HepG2 (cell line): ENCODE data around the gene MAP2K2. TPM values are rescaled to one million over a fixed set of nuclear protein-coding genes. Genes with fewer than 3 reads are reported as not detected.

Experiments used
- ATAC-seq: fragments of 200-7000 bp; cut with Tn5 transposase; 3 replicates; pipeline ENCODE4 v1.9.1; 2020; ENCODE audit warnings: mild to moderate bottlenecking, moderate library complexity
- BruUV-seq: library from RNA; stranded (reverse); fragments of 400-500 nt; replicated peaks from 2 replicates; lab custom pipeline; 2021; lab: Mats Ljungman, UMichigan
- CTCF ChIA-PET: fragments of 300-600 bp; formaldehyde crosslinking; extraction: SDS; loops from one replicate; lab custom pipeline; 2021; ENCODE audit warnings: low total read pairs, inconsistent platforms, low intra/inter-chr PET ratio; lab: Yijun Ruan, JAX
- POLR2A ChIA-PET: fragments of 350-600 bp; sonication (Branson Sonifier 250); formaldehyde crosslinking; loops from one replicate; lab custom pipeline; 2020; ENCODE audit warnings: antibody characterized with exemption, inconsistent platforms; lab: Yijun Ruan, JAX
- DNase-seq: peaks from one replicate; pipeline ENCODE4 v3.0.0-alpha.2; 2015; ENCODE audit warnings: low spot score
- FAIRE-seq: peaks from 3 replicates; lab custom pipeline; 2011; peaks lifted over from hg19 to GRCh38; lab: Jason Lieb, UNC
- H2AFZ ChIP-seq: one replicate; pipeline ENCODE4 v1.6.1; 2011; ENCODE audit warnings: low read length, inconsistent platforms
- H3K27ac ChIP-seq: fragments of 300-600 bp; 3 replicates; pipeline ENCODE4 v1.8.0; 2011; ENCODE audit warnings: mixed run types, mild to moderate bottlenecking, mixed read lengths, low read length, inconsistent platforms; ENCODE audit not compliant: insufficient read depth; ENCODE audit errors: extremely low read length
- H3K27me3 ChIP-seq, 2 experiments: fragments of 200-600 bp in 1 of 2; 2 replicates in 1 of 2; 3 replicates in 1 of 2; pipeline versions ENCODE4 v1.6.0 to v1.8.0; 2011; ENCODE audit warnings: low read length in 2 of 2, mild to moderate bottlenecking in 2 of 2, moderate library complexity in 2 of 2, inconsistent platforms in 1 of 2; ENCODE audit not compliant: insufficient read depth in 2 of 2, control insufficient read depth in 1 of 2
- H3K36me3 ChIP-seq, 2 experiments: fragments of 200-600 bp in 1 of 2; replicated peaks in 1 of 2; 2 replicates in 1 of 2; 3 replicates in 1 of 2; pipeline versions ENCODE4 v1.5.1 to v1.8.0; 2011; ENCODE audit warnings: low read length in 2 of 2, inconsistent platforms in 1 of 2; ENCODE audit not compliant: insufficient read depth in 2 of 2, control insufficient read depth in 1 of 2
- H3K4me1 ChIP-seq: 2 replicates; pipeline ENCODE4 v1.5.1; 2012; ENCODE audit warnings: low read length, inconsistent platforms; ENCODE audit not compliant: insufficient read depth
- H3K4me2 ChIP-seq: 2 replicates; pipeline ENCODE4 v1.6.0; 2011; ENCODE audit warnings: low read depth, low read length, inconsistent platforms
- H3K4me3 ChIP-seq, 3 experiments: fragments of 200-600 bp in 1 of 3; sonication (generic), shearing (Covaris generic) in 1 of 3; replicated peaks in 1 of 3; 2 replicates each; pipeline ENCODE4 v1.5.1; 2011 to 2016; ENCODE audit warnings: low read length in 3 of 3, inconsistent platforms in 2 of 3, low read depth in 2 of 3, mild to moderate bottlenecking in 2 of 3, control low read depth in 1 of 3, mixed read lengths in 1 of 3; ENCODE audit not compliant: insufficient read depth in 1 of 3
- H3K79me2 ChIP-seq: one replicate; pipeline ENCODE4 v1.6.1; 2011; ENCODE audit warnings: low read length, inconsistent platforms; ENCODE audit not compliant: insufficient read depth
- H3K9ac ChIP-seq: 2 replicates; pipeline ENCODE4 v1.6.0; 2011; ENCODE audit warnings: mild to moderate bottlenecking, low read depth, low read length, inconsistent platforms; ENCODE audit not compliant: insufficient read depth
- H3K9me3 ChIP-seq: 2 replicates; pipeline ENCODE4 v1.5.1; 2012; ENCODE audit warnings: mild to moderate bottlenecking, low read length
- H4K20me1 ChIP-seq: 2 replicates; pipeline ENCODE4 v1.6.0; 2011; ENCODE audit warnings: inconsistent platforms, mild to moderate bottlenecking, low read length, moderate library complexity; ENCODE audit not compliant: insufficient read depth
- FOXK2 ChIP-seq: fragments of 450-650 bp; IDR thresholded peaks from 2 replicates; pipeline ENCODE4 v1.6.1; 2016
- KDM1A ChIP-seq: IDR thresholded peaks from 2 replicates; pipeline ENCODE4 v1.6.1; 2016; ENCODE audit warnings: missing compliant biosample characterization
- LRRFIP1 ChIP-seq: sonication (generic); formaldehyde crosslinking; conservative IDR thresholded peaks from 2 replicates; pipeline ENCODE4 v1.4.0; 2020; ENCODE audit warnings: missing genetic modification reagents
- MATR3 ChIP-seq: sonication (generic); formaldehyde crosslinking; IDR thresholded peaks from 2 replicates; pipeline ENCODE4 v1.4.0; 2020; ENCODE audit warnings: missing genetic modification reagents
- MBNL3 ChIP-seq: fragments of 250-450 bp; sonication (Bioruptor Pico); conservative IDR thresholded peaks from 2 replicates; pipeline ENCODE4 v1.8.0; 2022; ENCODE audit warnings: mild to moderate bottlenecking, inconsistent platforms
- ZFP41 ChIP-seq: sonication (generic); formaldehyde crosslinking; IDR thresholded peaks from 2 replicates; pipeline ENCODE4 v1.4.0; 2020; ENCODE audit warnings: mild to moderate bottlenecking, missing genetic modification reagents, borderline replicate concordance
- ZMYM3 ChIP-seq: sonication (generic); formaldehyde crosslinking; IDR thresholded peaks from 2 replicates; pipeline ENCODE4 v1.5.1; 2020; ENCODE audit warnings: mild to moderate bottlenecking, missing genetic modification reagents
- ZNF629 ChIP-seq: sonication (generic); formaldehyde crosslinking; conservative IDR thresholded peaks from 2 replicates; pipeline ENCODE4 v1.5.0; 2020; ENCODE audit warnings: missing genetic modification reagents
- ZNF678 ChIP-seq: sonication (generic); formaldehyde crosslinking; IDR thresholded peaks from 2 replicates; pipeline ENCODE4 v1.4.0; 2020; ENCODE audit warnings: mild to moderate bottlenecking, missing genetic modification reagents
- ZNF768 ChIP-seq: sonication (generic); formaldehyde crosslinking; IDR thresholded peaks from 2 replicates; pipeline ENCODE4 v1.4.0; 2020; ENCODE audit warnings: missing genetic modification reagents
- WGBS: methylation state at CpG from one replicate; pipeline ENCODE4 v1.1.6; 2017; ENCODE audit warnings: low lambda C conversion rate; 5-methylcytosine and 5-hydroxymethylcytosine counted together
- in situ Hi-C: cut with HindIII; loops from 2 replicates; pipeline ENCODE4 v1.10.0; 2017; ENCODE audit warnings: low pct_unique_long_range_greater_than_20kb; ENCODE audit not compliant: extremely low pct_ligation_motif_present
- intact Hi-C: fragments of 100-400 bp; cut with micrococcal nuclease; formaldehyde crosslinking; loops from one replicate; pipeline ENCODE4 v1.10.0; 2022; ENCODE audit not compliant: unreplicated experiment
- polyA plus RNA-seq, 8 experiments: library from polyadenylated mRNA; depleted of rRNA in 3 of 8; stranded (reverse) in 7 of 8; unstranded in 1 of 8; fragments of >200 nt; fragmentation: Illumina TruSeq in 4 of 8; extraction: Trizol in 4 of 8; gene quantifications; 2 replicates each; pipeline versions ENCODE4 v1.2.1 to v1.2.3, GENCODE V29; 2011 to 2016; ENCODE audit warnings: low read depth in 4 of 8, missing spikeins in 1 of 8, mixed read lengths in 1 of 8; ENCODE audit not compliant: insufficient read depth in 1 of 8
- total RNA-seq, 5 experiments: library from RNA; depleted of rRNA; stranded (reverse); fragments of >200 nt; fragmentation: Illumina TruSeq; extraction: Trizol; gene quantifications; 2 replicates each; pipeline ENCODE4 v1.2.3, GENCODE V29; 2016; ENCODE audit warnings: low read depth in 1 of 5
- TF ChIP-seq, protein P1 (sequence below): sonication (generic); formaldehyde crosslinking; IDR thresholded peaks from 2 replicates; pipeline ENCODE4 v1.5.0; 2020; ENCODE audit warnings: mild to moderate bottlenecking, missing genetic modification reagents

Gene MAP2K2
- total and polyA plus RNA-seq, 2 of the 13 experiments (the other 11 are each of a cell fraction or from before 2014, with no cell fraction given): 70.3 to 80.9 TPM

DNA sequence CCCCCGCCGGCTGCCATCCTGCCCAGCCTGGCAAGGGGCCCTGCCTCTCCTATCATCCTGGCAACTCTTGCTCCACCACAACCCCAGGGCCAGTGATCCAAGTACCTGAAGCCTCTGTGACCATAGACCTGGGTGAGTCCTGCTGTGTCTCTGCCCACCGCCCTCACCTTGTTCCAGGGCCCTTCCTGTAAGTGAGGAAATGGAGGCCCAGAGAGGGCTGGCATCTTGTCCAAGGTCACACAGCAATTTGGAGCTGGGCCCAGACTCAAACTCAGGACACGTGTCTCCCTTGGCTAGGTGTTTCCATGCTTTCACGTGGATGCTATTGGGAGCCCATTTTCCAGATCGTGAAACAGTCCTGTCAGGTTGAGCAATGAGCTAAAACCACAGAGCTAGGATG, 33.2 kb upstream of the MAP2K2 start:
- DNase-seq: no peak
- H2AFZ ChIP-seq: no peak overlapping the region
- H3K27ac ChIP-seq: no peak overlapping the region
- no peaks in the 10 kb centered on the region for H3K9me3 ChIP-seq
- H3K79me2 ChIP-seq: no peaks in the 10 kb centered on the region
- H3K4me3 ChIP-seq: no peak overlapping the region
- in situ Hi-C loops: no loop called here
- no peak overlapping the region for H3K9ac ChIP-seq
- no peak for ATAC-seq
- no TSS peak for BruUV-seq
- ChIA-PET POLR2A (interaction anchor here (0.9 kb wide), 1 partner anchor 10 kb away, joined by 5 read pairs; no protein-coding TSS in a partner anchor), CTCF (no interaction called here)
- no peaks in the 10 kb centered on the region for H3K27me3 ChIP-seq
- 92% methylated on average over 2 of the region's 6 CpGs for WGBS
- no peak for FAIRE-seq
- H3K36me3 ChIP-seq: peaks cover 4% of the 10 kb centered on the region in 2 experiments; a peak in 3 of 5 replicates
- intact Hi-C loops: no loop called here
- H3K4me2 ChIP-seq: no peak overlapping the region
- peaks cover 30% of the 10 kb centered on the region for H3K4me1 ChIP-seq
- no peaks in the 10 kb centered on the region for H4K20me1 ChIP-seq
- TF ChIP-seq ZNF768 (CRISPR knock-in tag): peak; percentile 99
- peak; percentile 76 for TF ChIP-seq ZNF629 (CRISPR knock-in tag)
- TF ChIP-seq FOXK2: no peak
- TF ChIP-seq ZMYM3 (CRISPR knock-in tag): peak; percentile 76
- TF ChIP-seq ZFP41 (CRISPR knock-in tag): no peak
- 0 out of 2 replicates have a peak, but pooled peaks have one; percentile 29 for TF ChIP-seq KDM1A (CRISPR knock-in tag)
- TF ChIP-seq, all 625 proteins: peak for 4

DNA sequence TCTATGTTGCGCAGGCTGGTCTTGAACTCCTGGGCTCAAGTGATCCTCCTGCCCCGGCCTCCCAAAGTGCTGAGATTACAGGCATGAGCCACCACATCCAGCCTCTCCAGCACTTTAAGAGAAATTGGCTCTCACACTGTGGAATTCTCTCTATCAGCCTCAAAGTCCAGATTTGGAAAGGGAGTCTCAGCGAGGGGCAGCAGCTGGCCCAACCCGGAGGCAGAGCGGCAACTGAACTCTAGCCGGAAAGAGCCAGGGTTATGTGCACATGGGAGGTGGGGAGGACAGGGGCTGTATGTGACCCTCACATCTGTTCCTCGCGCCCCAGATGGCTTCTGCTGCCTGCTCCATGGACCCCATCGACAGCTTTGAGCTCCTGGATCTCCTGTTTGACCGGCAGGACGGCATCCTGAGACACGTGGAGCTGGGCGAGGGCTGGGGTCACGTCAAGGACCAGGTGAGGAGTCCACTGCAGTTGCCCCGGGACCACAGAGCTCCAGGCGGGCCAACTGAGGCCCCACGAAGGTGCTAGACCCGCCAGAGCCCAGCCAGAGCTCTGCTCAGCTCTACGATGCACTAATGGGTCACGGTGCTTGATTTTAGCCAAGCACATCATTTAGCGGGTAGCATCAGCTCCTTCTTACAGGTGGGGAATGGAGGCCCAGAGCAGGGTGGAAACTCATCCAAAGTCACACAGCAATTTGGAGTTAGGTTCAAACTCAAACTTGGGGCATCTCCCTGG, 30.8 kb upstream of the MAP2K2 start:
- H4K20me1 ChIP-seq: no peaks in the 10 kb centered on the region
- H3K4me3 ChIP-seq: peak overlapping the region in 1 of 3 experiments; percentile 23; a peak in 1 of 6 replicates
- no peak overlapping the region for H3K9ac ChIP-seq
- DNase-seq: no peak
- ChIA-PET POLR2A (interaction anchor here (0.7 to 1.8 kb wide), 3 partner anchors 8 to 89 kb away, joined by 3 to 6 read pairs (median 3); no protein-coding TSS in a partner anchor), CTCF (no interaction called here)
- FAIRE-seq: no peak
- intact Hi-C loops: no loop called here
- no peaks in the 10 kb centered on the region for H3K9me3 ChIP-seq
- no peaks in the 10 kb centered on the region for H3K27me3 ChIP-seq
- peak overlapping the region; percentile 27 for H3K4me2 ChIP-seq
- H3K79me2 ChIP-seq: no peaks in the 10 kb centered on the region
- H3K4me1 ChIP-seq: peaks cover 53% of the 10 kb centered on the region
- H2AFZ ChIP-seq: no peak overlapping the region
- 71% methylated on average over 16 of the region's 21 CpGs for WGBS
- no peak for ATAC-seq
- no TSS peak for BruUV-seq
- H3K36me3 ChIP-seq: peaks cover 4% of the 10 kb centered on the region in 2 experiments; a peak in 3 of 5 replicates
- H3K27ac ChIP-seq: peak overlapping the region; percentile 26
- in situ Hi-C loops: no loop called here
- TF ChIP-seq ZNF768 (CRISPR knock-in tag) (peak; percentile 53; the same call in 1 of the 2 replicates), MATR3 (CRISPR knock-in tag) (no peak), LRRFIP1 (no peak), MBNL3 (CRISPR knock-in tag) (no peak), FOXK2 (no peak), ZNF678 (CRISPR knock-in tag) (no peak)
- TF ChIP-seq, protein P1, sequence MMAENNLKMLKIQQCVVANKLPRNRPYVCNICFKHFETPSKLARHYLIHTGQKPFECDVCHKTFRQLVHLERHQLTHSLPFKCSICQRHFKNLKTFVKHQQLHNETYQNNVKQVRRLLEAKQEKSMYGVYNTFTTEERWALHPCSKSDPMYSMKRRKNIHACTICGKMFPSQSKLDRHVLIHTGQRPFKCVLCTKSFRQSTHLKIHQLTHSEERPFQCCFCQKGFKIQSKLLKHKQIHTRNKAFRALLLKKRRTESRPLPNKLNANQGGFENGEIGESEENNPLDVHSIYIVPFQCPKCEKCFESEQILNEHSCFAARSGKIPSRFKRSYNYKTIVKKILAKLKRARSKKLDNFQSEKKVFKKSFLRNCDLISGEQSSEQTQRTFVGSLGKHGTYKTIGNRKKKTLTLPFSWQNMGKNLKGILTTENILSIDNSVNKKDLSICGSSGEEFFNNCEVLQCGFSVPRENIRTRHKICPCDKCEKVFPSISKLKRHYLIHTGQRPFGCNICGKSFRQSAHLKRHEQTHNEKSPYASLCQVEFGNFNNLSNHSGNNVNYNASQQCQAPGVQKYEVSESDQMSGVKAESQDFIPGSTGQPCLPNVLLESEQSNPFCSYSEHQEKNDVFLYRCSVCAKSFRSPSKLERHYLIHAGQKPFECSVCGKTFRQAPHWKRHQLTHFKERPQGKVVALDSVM (CRISPR knock-in tag): peak; percentile 74
